GM11168 (cell line): ENCODE results near the gene APAF1.

Experiments used
- in situ Hi-C: fragments of 300-500 bp; cut with MboI; formaldehyde crosslinking; loops from one replicate; pipeline ENCODE4 v1.12.0; 2022; ENCODE audit warnings: low sequenced_read_pairs; ENCODE audit not compliant: unreplicated experiment

APAF1 gene

GRCh38 chr12:98669751-98670150 lies 24.7 kb downstream of the APAF1 start:
- in situ Hi-C loops: loop anchor here (5.0 kb wide), 1 partner anchor 33 kb away; no protein-coding TSS in a partner anchor

GRCh38 chr12:98671459-98671858 lies 26.4 kb downstream of the APAF1 start:
- in situ Hi-C loops: no loop called here

GRCh38 chr12:98674841-98675240 lies 29.8 kb downstream of the APAF1 start:
- in situ Hi-C loops: loop anchor here (25.0 kb wide), 1 partner anchor 312 kb away; no protein-coding TSS in a partner anchor

- in situ Hi-C loops: loop anchor here (25.0 kb wide), 1 partner anchor 309 kb away; no protein-coding TSS in a partner anchor
Observed at GRCh38 chr12:98678236-98678945, 33.3 kb downstream of the APAF1 start.

GRCh38 chr12:98678946-98679610 lies 34.0 kb downstream of the APAF1 start:
- in situ Hi-C loops: loop anchor here (25.0 kb wide), 1 partner anchor 308 kb away; no protein-coding TSS in a partner anchor

GRCh38 chr12:98679611-98680005 lies 34.5 kb downstream of the APAF1 start:
- in situ Hi-C loops: loop anchor here (25.0 kb wide), 1 partner anchor 308 kb away; no protein-coding TSS in a partner anchor

- in situ Hi-C loops: loop anchor here (25.0 kb wide), 1 partner anchor 303 kb away; no protein-coding TSS in a partner anchor
Observed at GRCh38 chr12:98684199-98684598, 39.1 kb downstream of the APAF1 start.

GRCh38 chr12:98686603-98687002 lies 41.5 kb downstream of the APAF1 start:
- in situ Hi-C loops: loop anchor here (25.0 kb wide), 1 partner anchor 301 kb away; no protein-coding TSS in a partner anchor

GRCh38 chr12:98691351-98691750 lies 46.3 kb downstream of the APAF1 start:
- in situ Hi-C loops: loop anchor here (25.0 kb wide), 1 partner anchor 296 kb away; no protein-coding TSS in a partner anchor

GRCh38 chr12:98696036-98696646 lies 51.1 kb downstream of the APAF1 start:
- in situ Hi-C loops: loop anchor here (25.0 kb wide), 1 partner anchor 291 kb away; no protein-coding TSS in a partner anchor

- in situ Hi-C loops: loop anchor here (25.0 kb wide), 1 partner anchor 290 kb away; no protein-coding TSS in a partner anchor
Observed at GRCh38 chr12:98697209-98697608, 52.1 kb downstream of the APAF1 start.

GRCh38 chr12:98698603-98699463 lies 53.7 kb downstream of the APAF1 start:
- in situ Hi-C loops: loop anchor here (25.0 kb wide), 1 partner anchor 288 kb away; no protein-coding TSS in a partner anchor

- in situ Hi-C loops: loop anchor here (25.0 kb wide), 1 partner anchor 288 kb away; no protein-coding TSS in a partner anchor
Observed at GRCh38 chr12:98699586-98699985, 54.5 kb downstream of the APAF1 start.

- in situ Hi-C loops: loop anchor here (5.0 kb wide), 1 partner anchor 34 kb away; no protein-coding TSS in a partner anchor
Observed at GRCh38 chr12:98701166-98701565, 56.1 kb downstream of the APAF1 start.

- in situ Hi-C loops: no loop called here
Observed at GRCh38 chr12:98709022-98709421, 63.9 kb downstream of the APAF1 start.

GRCh38 chr12:98714426-98714825 lies 69.3 kb downstream of the APAF1 start:
- in situ Hi-C loops: no loop called here

GRCh38 chr12:98719515-98720504 lies 74.7 kb downstream of the APAF1 start:
- in situ Hi-C loops: no loop called here

- in situ Hi-C loops: no loop called here
Observed at GRCh38 chr12:98721204-98721702, 76.2 kb downstream of the APAF1 start.
